HL-60 (cell line): ENCODE measurements around the gene DENND4C.
"Not testable (repeated sequence)": the region's sequence is repeated elsewhere in the genome, so short reads cannot be mapped to it uniquely, and the experiment has no call there.

Experiments used
- DNase-seq, 2 experiments: peaks; one replicate each; pipeline ENCODE4 v3.0.0-alpha.2; 2010 to 2020; ENCODE audit warnings: low read depth in 1 of 2, low spot score in 1 of 2
- H3K27ac ChIP-seq: fragments of 250-450 bp; sonication (Bioruptor Pico); replicated peaks from 2 replicates; pipeline ENCODE4 v1.5.1; 2020; ENCODE audit warnings: mild to moderate bottlenecking, moderate library complexity
- H3K27me3 ChIP-seq: fragments of 250-450 bp; sonication (Bioruptor Pico); 2 replicates; pipeline ENCODE4 v1.5.1; 2021; ENCODE audit warnings: mild to moderate bottlenecking, moderate library complexity; ENCODE audit not compliant: insufficient read depth, poor library complexity, severe bottlenecking
- H3K4me3 ChIP-seq: replicated peaks from 2 replicates; pipeline ENCODE4 v1.5.1; 2011; ENCODE audit warnings: mild to moderate bottlenecking, control low read depth, low read length; ENCODE audit not compliant: insufficient read depth
- GABPA ChIP-seq: IDR thresholded peaks from 2 replicates; pipeline ENCODE4 v1.6.1; 2012; ENCODE audit warnings: low read depth
- POLR2AphosphoS5 ChIP-seq: IDR thresholded peaks from 2 replicates; pipeline ENCODE4 v1.6.1; 2012; ENCODE audit warnings: low read depth
- SPI1 ChIP-seq: IDR thresholded peaks from 2 replicates; pipeline ENCODE4 v1.6.1; 2012; ENCODE audit warnings: low read depth, mild to moderate bottlenecking, borderline replicate concordance
- TF ChIP-seq, protein P1 (sequence below): IDR thresholded peaks from 2 replicates; pipeline ENCODE4 v1.6.1; 2012; ENCODE audit warnings: low read depth; ENCODE audit not compliant: insufficient replicate concordance
- TF ChIP-seq, protein P2 (sequence below): IDR thresholded peaks from one replicate; pipeline ENCODE4 v1.5.1; 2011; ENCODE audit warnings: low read length, control low read depth, inconsistent platforms; ENCODE audit not compliant: insufficient read depth

DENND4C gene

DNA sequence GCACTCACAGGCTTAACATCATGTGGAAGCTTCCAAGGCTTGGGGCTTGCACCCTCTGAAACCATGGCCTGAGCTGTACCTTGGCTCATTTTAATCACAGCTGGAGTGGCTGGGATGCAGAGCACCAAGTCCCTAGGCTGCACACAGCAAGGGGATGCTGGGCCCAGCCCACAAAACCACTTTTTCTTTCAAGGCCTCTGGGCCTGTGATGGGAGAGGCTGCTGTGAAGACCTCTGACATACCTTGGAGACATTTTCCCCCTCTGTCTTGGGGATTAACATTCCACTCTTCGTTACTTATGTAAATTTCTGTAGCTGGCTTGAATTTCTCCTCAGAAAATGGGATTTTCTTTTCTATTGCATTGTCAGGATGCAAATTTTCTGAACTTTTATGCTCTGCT is 20.7 kb downstream of the DENND4C start:
- DNase-seq, H3K4me3 ChIP-seq, H3K27ac ChIP-seq, H3K27me3 ChIP-seq: not testable (repeated sequence)

DNA sequence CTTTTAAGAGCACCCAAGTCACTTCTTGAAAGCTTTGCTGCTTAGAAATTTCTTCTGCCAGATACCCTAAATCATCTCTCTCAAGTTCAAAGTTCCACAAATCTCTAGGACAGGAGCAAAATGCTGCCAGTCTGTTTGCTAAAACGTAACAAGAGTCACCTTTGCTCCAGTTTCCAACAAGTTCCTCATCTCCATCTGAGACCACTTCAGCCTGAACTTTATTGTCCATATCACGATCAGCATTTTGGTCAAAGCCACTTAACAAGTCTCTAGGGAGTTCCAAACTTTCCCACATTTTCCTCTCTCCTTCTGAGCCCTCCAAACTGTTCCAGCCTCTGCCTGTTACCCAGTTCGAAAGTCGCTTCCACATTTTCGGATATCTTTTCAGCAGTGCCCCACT is 21.1 kb downstream of the DENND4C start:
- not testable (repeated sequence) for H3K27me3 ChIP-seq, DNase-seq, H3K27ac ChIP-seq, H3K4me3 ChIP-seq

GRCh38 chr9:19252174-19252884 is 21.8 kb downstream of the DENND4C start:
- Histone ChIP-seq H3K27ac (no peak overlapping the region), H3K27me3 (no peaks in the 10 kb centered on the region), H3K4me3 (no peak overlapping the region)
- TF ChIP-seq, protein P1, sequence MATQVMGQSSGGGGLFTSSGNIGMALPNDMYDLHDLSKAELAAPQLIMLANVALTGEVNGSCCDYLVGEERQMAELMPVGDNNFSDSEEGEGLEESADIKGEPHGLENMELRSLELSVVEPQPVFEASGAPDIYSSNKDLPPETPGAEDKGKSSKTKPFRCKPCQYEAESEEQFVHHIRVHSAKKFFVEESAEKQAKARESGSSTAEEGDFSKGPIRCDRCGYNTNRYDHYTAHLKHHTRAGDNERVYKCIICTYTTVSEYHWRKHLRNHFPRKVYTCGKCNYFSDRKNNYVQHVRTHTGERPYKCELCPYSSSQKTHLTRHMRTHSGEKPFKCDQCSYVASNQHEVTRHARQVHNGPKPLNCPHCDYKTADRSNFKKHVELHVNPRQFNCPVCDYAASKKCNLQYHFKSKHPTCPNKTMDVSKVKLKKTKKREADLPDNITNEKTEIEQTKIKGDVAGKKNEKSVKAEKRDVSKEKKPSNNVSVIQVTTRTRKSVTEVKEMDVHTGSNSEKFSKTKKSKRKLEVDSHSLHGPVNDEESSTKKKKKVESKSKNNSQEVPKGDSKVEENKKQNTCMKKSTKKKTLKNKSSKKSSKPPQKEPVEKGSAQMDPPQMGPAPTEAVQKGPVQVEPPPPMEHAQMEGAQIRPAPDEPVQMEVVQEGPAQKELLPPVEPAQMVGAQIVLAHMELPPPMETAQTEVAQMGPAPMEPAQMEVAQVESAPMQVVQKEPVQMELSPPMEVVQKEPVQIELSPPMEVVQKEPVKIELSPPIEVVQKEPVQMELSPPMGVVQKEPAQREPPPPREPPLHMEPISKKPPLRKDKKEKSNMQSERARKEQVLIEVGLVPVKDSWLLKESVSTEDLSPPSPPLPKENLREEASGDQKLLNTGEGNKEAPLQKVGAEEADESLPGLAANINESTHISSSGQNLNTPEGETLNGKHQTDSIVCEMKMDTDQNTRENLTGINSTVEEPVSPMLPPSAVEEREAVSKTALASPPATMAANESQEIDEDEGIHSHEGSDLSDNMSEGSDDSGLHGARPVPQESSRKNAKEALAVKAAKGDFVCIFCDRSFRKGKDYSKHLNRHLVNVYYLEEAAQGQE: no peak
- TF ChIP-seq POLR2AphosphoS5 (no peak), SPI1 (no peak), GABPA (no peak)
- TF ChIP-seq, protein P2, sequence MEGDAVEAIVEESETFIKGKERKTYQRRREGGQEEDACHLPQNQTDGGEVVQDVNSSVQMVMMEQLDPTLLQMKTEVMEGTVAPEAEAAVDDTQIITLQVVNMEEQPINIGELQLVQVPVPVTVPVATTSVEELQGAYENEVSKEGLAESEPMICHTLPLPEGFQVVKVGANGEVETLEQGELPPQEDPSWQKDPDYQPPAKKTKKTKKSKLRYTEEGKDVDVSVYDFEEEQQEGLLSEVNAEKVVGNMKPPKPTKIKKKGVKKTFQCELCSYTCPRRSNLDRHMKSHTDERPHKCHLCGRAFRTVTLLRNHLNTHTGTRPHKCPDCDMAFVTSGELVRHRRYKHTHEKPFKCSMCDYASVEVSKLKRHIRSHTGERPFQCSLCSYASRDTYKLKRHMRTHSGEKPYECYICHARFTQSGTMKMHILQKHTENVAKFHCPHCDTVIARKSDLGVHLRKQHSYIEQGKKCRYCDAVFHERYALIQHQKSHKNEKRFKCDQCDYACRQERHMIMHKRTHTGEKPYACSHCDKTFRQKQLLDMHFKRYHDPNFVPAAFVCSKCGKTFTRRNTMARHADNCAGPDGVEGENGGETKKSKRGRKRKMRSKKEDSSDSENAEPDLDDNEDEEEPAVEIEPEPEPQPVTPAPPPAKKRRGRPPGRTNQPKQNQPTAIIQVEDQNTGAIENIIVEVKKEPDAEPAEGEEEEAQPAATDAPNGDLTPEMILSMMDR: no peak
- DNase-seq: no peak

GRCh38 chr9:19252885-19253219 is 22.4 kb downstream of the DENND4C start:
- no peak overlapping the region for H3K4me3 ChIP-seq
- TF ChIP-seq, protein P1: no peak
- TF ChIP-seq, protein P2: no peak
- TF ChIP-seq SPI1 (no peak), POLR2AphosphoS5 (no peak)
- no peak overlapping the region for H3K27ac ChIP-seq
- no peaks in the 10 kb centered on the region for H3K27me3 ChIP-seq
- DNase-seq: no peak

DNA sequence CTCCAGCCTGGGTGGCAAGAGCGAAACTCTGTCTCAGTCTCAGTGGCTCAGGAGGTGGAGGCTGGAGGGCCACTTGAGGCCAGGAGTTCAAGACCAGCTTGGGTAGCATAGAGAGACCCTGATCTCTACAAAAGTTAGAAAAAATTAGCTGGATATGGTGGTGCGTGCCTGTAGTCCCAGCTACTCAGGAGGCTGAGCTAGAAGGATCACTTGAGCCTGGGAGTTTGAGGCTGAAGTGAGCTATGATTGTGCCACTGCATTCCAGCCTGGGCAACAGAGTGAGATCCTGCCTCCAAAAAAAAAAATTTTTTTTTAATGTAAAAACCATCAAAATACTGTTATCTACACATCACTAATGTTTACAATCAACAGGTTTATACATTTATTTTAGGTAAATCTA is 24.6 kb downstream of the DENND4C start:
- TF ChIP-seq POLR2AphosphoS5 (no peak), SPI1 (no peak), GABPA (no peak)
- TF ChIP-seq, protein P1: no peak
- TF ChIP-seq, protein P2: no peak

More for the DNA sequence above, 24.6 kb downstream of the DENND4C start:
- Histone ChIP-seq H3K27ac (no peak overlapping the region), H3K4me3 (no peak overlapping the region), H3K27me3 (no peaks in the 10 kb centered on the region)
- DNase-seq: no peak
